Right lobe of liver (tissue), 6 donors: ENCODE results near the gene SETD6. TPM values are rescaled to one million over a fixed set of nuclear protein-coding genes. Genes with fewer than 3 reads are reported as not detected.
A peak's percentile ranks its signal among the peaks of the same experiment; 100 is the strongest.

Experiments used
- ATAC-seq, 4 donors: fragments of 200-7000 bp; cut with Tn5 transposase; one replicate each; pipeline ENCODE4 v1.9.1; 2020; ENCODE audit warnings: mild to moderate bottlenecking in 4 of 4, moderate library complexity in 4 of 4
- DNase-seq, 3 donors: peaks; one replicate each; pipeline ENCODE4 v3.0.0-alpha.2; 2020
- H3K27ac ChIP-seq, 3 donors: fragments of 200-600 bp; one replicate each; pipeline ENCODE4 v1.8.0; 2022
- H3K27me3 ChIP-seq, 2 donors: fragments of 200-600 bp; one replicate each; pipeline ENCODE4 v1.8.0; 2022
- H3K36me3 ChIP-seq, 4 donors: fragments of 200-600 bp; sonication (generic) in 1 of 4; one replicate each; pipeline versions ENCODE4 v1.5.1 to v1.8.0; 2017 to 2022; ENCODE audit warnings: control low read depth in 1 of 4
- H3K4me1 ChIP-seq, 4 donors: fragments of 200-600 bp; sonication (generic) in 1 of 4; one replicate each; pipeline versions ENCODE4 v1.5.1 to v1.8.0; 2017 to 2022; ENCODE audit warnings: control low read depth in 1 of 4
- H3K4me3 ChIP-seq, 3 donors: fragments of 200-600 bp; one replicate each; pipeline ENCODE4 v1.8.0; 2022
- H3K9me3 ChIP-seq, 4 donors: fragments of 200-600 bp; sonication (generic) in 1 of 4; one replicate each; pipeline versions ENCODE4 v1.5.1 to v1.8.0; 2017 to 2022; ENCODE audit warnings: control low read depth in 1 of 4
- CTCF ChIP-seq, 4 donors: fragments of 200-600 bp in 3 of 4; fragments of 450-650 bp in 1 of 4; IDR thresholded peaks; one replicate each; pipeline versions ENCODE4 v1.5.1 to v1.8.0; 2016 to 2022; ENCODE audit warnings: antibody characterized with exemption in 4 of 4, mild to moderate bottlenecking in 2 of 4
- POLR2A ChIP-seq: fragments of 450-650 bp; IDR thresholded peaks from one replicate; pipeline ENCODE4 v1.6.1; 2017; ENCODE audit warnings: antibody characterized with exemption, mild to moderate bottlenecking
- WGBS: methylation state at CpG from one replicate; pipeline ENCODE4 v1.1.6; 2018; ENCODE audit warnings: low coverage, low lambda C conversion rate; ENCODE audit not compliant: insufficient coverage; ENCODE audit errors: missing lambda C conversion rate; 5-methylcytosine and 5-hydroxymethylcytosine counted together
- intact Hi-C, 2 donors: fragments of 100-400 bp; cut with DNase I; formaldehyde crosslinking; loops; one replicate each; pipeline versions ENCODE4 v1.11.2 to v1.14.1; 2022
- long read RNA-seq: library from polyadenylated mRNA; unstranded; transcript quantifications from one replicate; pipeline ENCODE4 v2.0.0, GENCODE V29; 2019
- total RNA-seq, 6 experiments: library from RNA; depleted of rRNA in 2 of 6; stranded (reverse); fragments of >200 nt in 2 of 6; fragmentation: NEBNext Ultra II Directional in 3 of 6; extraction: Animal tissue kit (Norgen Biotek cat#: 25700) in 3 of 6; gene quantifications; one replicate each; pipeline versions ENCODE4 v1.1.0 to v1.2.4, GENCODE V29; 2016 to 2023
- donor health status: DM: no; HTN: yes; CAD: no.
- donor health status: DM: no; HTN: no; CAD: no.
- donor health status: DM: no; HTN: no; CAD: no.
- donor health status: DM: no; HTN: yes; CAD: no.
- donor health status: DM: no; HTN: yes; CAD: no.

Gene SETD6
- 10 to 100 TPM in 3 of 6 experiments, 1 to 10 TPM in 3; 6.8 to 14.5 (median 10.2) TPM for total RNA-seq
- long read RNA-seq, partial matches to known transcripts, result 0 of 4 reads
- long read RNA-seq, other reads (novel, unspliced or antisense), result 2 of 4 reads

GRCh38 chr16:58515125-58515870, at the start of gene SETD6:
SETD6 (plus strand) TSS chr16:58515517; CDS start chr16:58515538, 21 bp downstream.
- 0% methylated on average over 8 of the region's 80 CpGs for WGBS
- H3K27ac ChIP-seq, result peak within 1 kb of the TSS; percentile 3 to 59 (median 51)
- intact Hi-C loops, result no loop called here
- DNase-seq (peak; percentile 90 to 92 (median 92)), ATAC-seq (peak; percentile 93 to 95 (median 94))
- peaks cover 5 to 38% (median 16%) of the 10 kb centered on the region in 4 donors for H3K36me3 ChIP-seq
- TF ChIP-seq CTCF (IDR thresholded peaks at IDR 0.05), result peak in 2 of 4 donors; percentile 9 to 33
- peak; percentile 47 for TF ChIP-seq POLR2A
- no peaks in the 10 kb centered on the region for H3K27me3 ChIP-seq
- no peaks in the 10 kb centered on the region for H3K9me3 ChIP-seq
- H3K4me1 ChIP-seq, result peaks cover 0 to 16% (median 3%) of the 10 kb centered on the region in 4 donors
- peak within 1 kb of the TSS; percentile 92 to 95 (median 93) for H3K4me3 ChIP-seq

- 70% methylated on average over 5 of the region's 13 CpGs for WGBS
- Histone ChIP-seq H3K4me3 (no peak overlapping the region), H3K4me1 (peaks cover 0 to 17% (median 0%) of the 10 kb centered on the region in 4 donors), H3K27me3 (peaks cover 4 to 9% of the 10 kb centered on the region in 2 donors), H3K36me3 (no peaks in the 10 kb centered on the region), H3K9me3 (no peaks in the 10 kb centered on the region), H3K27ac (no peak overlapping the region)
- DNase-seq, result no peak
- intact Hi-C loops, result no loop called here
- no peak for ATAC-seq
- TF ChIP-seq POLR2A, result no peak
Observed at GRCh38 chr16:58465817-58466216, 49.5 kb upstream of the SETD6 start.

GRCh38 chr16:58466396-58466795, 48.9 kb upstream of the SETD6 start:
- no peak overlapping the region for H3K4me3 ChIP-seq
- WGBS, result 60% methylated on average over 1 of the region's 3 CpGs
- intact Hi-C loops, result no loop called here
- DNase-seq, result no peak
- ATAC-seq, result no peak
- no peaks in the 10 kb centered on the region for H3K9me3 ChIP-seq
- TF ChIP-seq CTCF (IDR thresholded peaks at IDR 0.05) (no peak), POLR2A (no peak)
- peaks cover 4 to 9% of the 10 kb centered on the region in 2 donors for H3K27me3 ChIP-seq
- peaks cover 0 to 17% (median 0%) of the 10 kb centered on the region in 4 donors for H3K4me1 ChIP-seq
- no peak overlapping the region for H3K27ac ChIP-seq
- H3K36me3 ChIP-seq, result no peaks in the 10 kb centered on the region

- H3K36me3 ChIP-seq, result no peaks in the 10 kb centered on the region
- TF ChIP-seq POLR2A (no peak), CTCF (IDR thresholded peaks at IDR 0.05) (no peak)
- intact Hi-C loops, result no loop called here
- no peak for DNase-seq
- no peak overlapping the region for H3K27ac ChIP-seq
- no peak overlapping the region for H3K4me3 ChIP-seq
- H3K27me3 ChIP-seq, result peaks cover 4% of the 10 kb centered on the region in 2 donors
- H3K9me3 ChIP-seq, result no peaks in the 10 kb centered on the region
- H3K4me1 ChIP-seq, result peaks cover 0 to 17% (median 0%) of the 10 kb centered on the region in 4 donors
- WGBS, result 87% methylated on average over 3 of the region's 5 CpGs
- ATAC-seq, result no peak
Observed at GRCh38 chr16:58467905-58468304, 47.4 kb upstream of the SETD6 start.
